GM12872 (cell line): ENCODE results near the gene PPOX.

ENCODE experiments used
- TF ChIP-seq, protein P1 (sequence below): IDR thresholded peaks from 3 replicates; pipeline ENCODE4 v1.5.1; 2011; ENCODE audit warnings: low read depth, mild to moderate bottlenecking, low read length, moderate library complexity; ENCODE audit not compliant: insufficient read depth

PPOX gene

GRCh38 chr1:161157867-161158266 is 8.4 kb upstream of the PPOX start:
- TF ChIP-seq, protein P1, sequence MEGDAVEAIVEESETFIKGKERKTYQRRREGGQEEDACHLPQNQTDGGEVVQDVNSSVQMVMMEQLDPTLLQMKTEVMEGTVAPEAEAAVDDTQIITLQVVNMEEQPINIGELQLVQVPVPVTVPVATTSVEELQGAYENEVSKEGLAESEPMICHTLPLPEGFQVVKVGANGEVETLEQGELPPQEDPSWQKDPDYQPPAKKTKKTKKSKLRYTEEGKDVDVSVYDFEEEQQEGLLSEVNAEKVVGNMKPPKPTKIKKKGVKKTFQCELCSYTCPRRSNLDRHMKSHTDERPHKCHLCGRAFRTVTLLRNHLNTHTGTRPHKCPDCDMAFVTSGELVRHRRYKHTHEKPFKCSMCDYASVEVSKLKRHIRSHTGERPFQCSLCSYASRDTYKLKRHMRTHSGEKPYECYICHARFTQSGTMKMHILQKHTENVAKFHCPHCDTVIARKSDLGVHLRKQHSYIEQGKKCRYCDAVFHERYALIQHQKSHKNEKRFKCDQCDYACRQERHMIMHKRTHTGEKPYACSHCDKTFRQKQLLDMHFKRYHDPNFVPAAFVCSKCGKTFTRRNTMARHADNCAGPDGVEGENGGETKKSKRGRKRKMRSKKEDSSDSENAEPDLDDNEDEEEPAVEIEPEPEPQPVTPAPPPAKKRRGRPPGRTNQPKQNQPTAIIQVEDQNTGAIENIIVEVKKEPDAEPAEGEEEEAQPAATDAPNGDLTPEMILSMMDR: no peak

GRCh38 chr1:161158316-161159010 is 7.8 kb upstream of the PPOX start:
- TF ChIP-seq, protein P1: no peak

GRCh38 chr1:161159087-161159912 is 6.9 kb upstream of the PPOX start, which contains the start of gene USP21:
Gene USP21 (plus strand): TSS chr1:161159500. CDS start chr1:161160641, 1,141 bp downstream.
- TF ChIP-seq, protein P1: no peak

GRCh38 chr1:161159913-161160243 is 6.3 kb upstream of the PPOX start:
- TF ChIP-seq, protein P1: no peak

GRCh38 chr1:161160671-161161145 is 5.5 kb upstream of the PPOX start:
- TF ChIP-seq, protein P1: no peak

DNA sequence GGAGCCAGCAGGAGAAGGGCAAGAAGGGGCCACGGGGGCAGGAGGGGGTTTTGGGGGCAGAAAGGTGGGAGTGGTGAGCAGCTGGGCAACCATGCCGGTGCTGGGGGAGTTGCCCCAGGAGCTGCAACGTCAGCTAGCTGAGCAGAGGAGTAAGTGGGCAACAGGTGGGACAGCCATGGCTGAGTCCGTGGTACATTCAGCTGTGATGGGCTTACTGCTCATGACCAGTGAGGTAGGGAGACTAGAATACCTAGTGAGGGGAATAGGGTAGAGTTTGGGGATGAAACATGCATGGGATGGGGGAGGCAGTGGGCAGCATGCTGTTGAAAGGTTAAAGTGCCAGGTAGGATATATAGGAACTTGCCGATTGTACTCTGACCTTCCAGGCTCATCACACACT is 4.6 kb upstream of the PPOX start:
- TF ChIP-seq, protein P1: no peak

GRCh38 chr1:161162052-161162451 is 4.2 kb upstream of the PPOX start:
- TF ChIP-seq, protein P1: no peak
